IMR-90 (cell line): ENCODE data around the gene ASXL2. TPM values are rescaled to one million over a fixed set of nuclear protein-coding genes. Genes with fewer than 3 reads are reported as not detected.

ENCODE experiments used
- ATAC-seq: fragments of 200-7000 bp; cut with Tn5 transposase; 2 replicates; pipeline ENCODE4 v1.9.1; 2020; ENCODE audit warnings: low read depth, mild to moderate bottlenecking, moderate library complexity
- BruUV-seq: library from RNA; stranded (reverse); fragments of 400-500 nt; replicated peaks from 2 replicates; lab custom pipeline; 2021; lab: Mats Ljungman, UMichigan
- CTCF ChIA-PET: fragments of 300-600 bp; formaldehyde crosslinking; extraction: SDS; loops from one replicate; lab custom pipeline; 2021; ENCODE audit warnings: antibody characterized with exemption; lab: Yijun Ruan, JAX
- POLR2A ChIA-PET: fragments of 300-600 bp; sonication (Branson Sonifier 250); formaldehyde crosslinking; loops from one replicate; lab custom pipeline; 2022; ENCODE audit warnings: antibody characterized with exemption; ENCODE audit not compliant: unreplicated experiment; lab: Charles Lee
- DNase-seq: peaks from one replicate; pipeline ENCODE4 v3.0.0; 2013
- H2AFZ ChIP-seq: replicated peaks from 2 replicates; pipeline ENCODE3; 2013; ENCODE audit warnings: low read length, mild to moderate bottlenecking; ENCODE audit not compliant: poor library complexity
- H2AK5ac ChIP-seq: 2 replicates; pipeline ENCODE4 v1.6.1; 2013; ENCODE audit warnings: low read depth, low read length, inconsistent platforms
- H2AK9ac ChIP-seq: replicated peaks from 2 replicates; pipeline ENCODE3; 2013; ENCODE audit warnings: mild to moderate bottlenecking, low read depth, low read length, moderate library complexity; ENCODE audit not compliant: poor library complexity
- H2BK120ac ChIP-seq: 2 replicates; pipeline ENCODE4 v1.6.1; 2013; ENCODE audit warnings: low read depth, low read length, inconsistent platforms
- H2BK15ac ChIP-seq: 3 replicates; pipeline ENCODE4 v1.6.1; 2013; ENCODE audit warnings: low read depth, low read length, inconsistent platforms
- H2BK20ac ChIP-seq: 2 replicates; pipeline ENCODE4 v1.6.1; 2013; ENCODE audit warnings: low read depth, mild to moderate bottlenecking, inconsistent platforms, low read length, moderate library complexity
- H2BK5ac ChIP-seq: 2 replicates; pipeline ENCODE4 v1.6.1; 2013; ENCODE audit warnings: mild to moderate bottlenecking, low read depth, low read length, inconsistent platforms; ENCODE audit not compliant: poor library complexity, severe bottlenecking
- H3K14ac ChIP-seq: replicated peaks from 2 replicates; pipeline ENCODE4 v1.6.1; 2013; ENCODE audit warnings: low read depth, low read length, inconsistent platforms
- H3K18ac ChIP-seq: 2 replicates; pipeline ENCODE4 v1.6.1; 2013; ENCODE audit warnings: low read depth, low read length, control low read depth
- H3K23ac ChIP-seq: 2 replicates; pipeline ENCODE4 v1.6.1; 2013; ENCODE audit warnings: low read depth, low read length, inconsistent platforms
- H3K27ac ChIP-seq: 2 replicates; pipeline ENCODE4 v1.5.1; 2013; ENCODE audit warnings: mild to moderate bottlenecking, control low read depth, low read length; ENCODE audit not compliant: insufficient read depth
- H3K27me3 ChIP-seq: 2 replicates; pipeline ENCODE4 v1.6.1; 2013; ENCODE audit warnings: low read length; ENCODE audit not compliant: control insufficient read depth, insufficient read depth
- H3K36me3 ChIP-seq: 2 replicates; pipeline ENCODE4 v1.6.1; 2013; ENCODE audit warnings: low read length, mixed read lengths; ENCODE audit not compliant: control insufficient read depth, insufficient read depth
- H3K4ac ChIP-seq: 2 replicates; pipeline ENCODE4 v1.6.1; 2013; ENCODE audit warnings: low read depth, low read length, inconsistent platforms
- H3K4me1 ChIP-seq: 2 replicates; pipeline ENCODE4 v1.6.1; 2013; ENCODE audit warnings: low read length, mixed read lengths; ENCODE audit not compliant: control insufficient read depth, insufficient read depth
- H3K4me2 ChIP-seq: 2 replicates; pipeline ENCODE4 v1.6.1; 2013; ENCODE audit warnings: low read depth, mild to moderate bottlenecking, control low read depth, low read length, moderate library complexity
- H3K4me3 ChIP-seq: 2 replicates; pipeline ENCODE4 v1.5.1; 2013; ENCODE audit warnings: low read depth, mild to moderate bottlenecking, control low read depth, low read length, moderate library complexity; ENCODE audit not compliant: insufficient read depth
- H3K56ac ChIP-seq: 2 replicates; pipeline ENCODE4 v1.6.1; 2013; ENCODE audit warnings: low read length, inconsistent platforms; ENCODE audit not compliant: insufficient read depth; ENCODE audit errors: extremely low read depth
- H3K79me1 ChIP-seq, 2 experiments: 2 replicates each; pipeline ENCODE4 v1.6.1; 2013; ENCODE audit warnings: low read length in 2 of 2, inconsistent platforms in 1 of 2, low read depth in 1 of 2
- H3K9ac ChIP-seq: 2 replicates; pipeline ENCODE4 v1.6.1; 2013; ENCODE audit warnings: low read depth, low read length, control low read depth
- H3K9me1 ChIP-seq: 2 replicates; pipeline ENCODE4 v1.6.1; 2013; ENCODE audit warnings: low read length, inconsistent platforms; ENCODE audit not compliant: insufficient read depth
- H3K9me3 ChIP-seq: 2 replicates; pipeline ENCODE4 v1.6.1; 2013; ENCODE audit warnings: low read length; ENCODE audit not compliant: control insufficient read depth, insufficient read depth
- H4K20me1 ChIP-seq: 2 replicates; pipeline ENCODE4 v1.6.1; 2013; ENCODE audit warnings: low read length, inconsistent platforms; ENCODE audit not compliant: insufficient read depth
- H4K5ac ChIP-seq: 2 replicates; pipeline ENCODE4 v1.6.1; 2013; ENCODE audit warnings: mild to moderate bottlenecking, low read depth, low read length, control low read depth
- H4K8ac ChIP-seq, 2 experiments: 2 replicates each; pipeline ENCODE4 v1.6.1; 2013; ENCODE audit warnings: low read depth in 2 of 2, low read length in 2 of 2, control low read depth in 1 of 2, inconsistent platforms in 1 of 2
- H4K91ac ChIP-seq: 2 replicates; pipeline ENCODE4 v1.6.1; 2013; ENCODE audit warnings: low read depth, low read length, inconsistent platforms; ENCODE audit not compliant: insufficient read depth
- CEBPB ChIP-seq: IDR thresholded peaks from 2 replicates; pipeline ENCODE4 v1.6.1; 2012; ENCODE audit warnings: low read depth, low read length, improper control_type of control experiment
- CTCF ChIP-seq: conservative IDR thresholded peaks from 2 replicates; pipeline ENCODE4 v1.5.1; 2012; ENCODE audit warnings: mild to moderate bottlenecking, low read depth, low read length, improper control_type of control experiment
- FOS ChIP-seq: fragments of 150-350 bp; IDR thresholded peaks from 2 replicates; pipeline ENCODE4 v1.6.1; 2016; ENCODE audit warnings: low read depth, low read length
- MXI1 ChIP-seq: IDR thresholded peaks from 2 replicates; pipeline ENCODE4 v1.6.1; 2012; ENCODE audit warnings: low read depth, mild to moderate bottlenecking, low read length, moderate library complexity, borderline replicate concordance
- WGBS, 2 experiments: methylation state at CpG; one replicate each; pipeline versions ENCODE4 v1.1.5 to v1.1.7; 2013; ENCODE audit warnings: missing lambda C conversion rate in 2 of 2; ENCODE audit not compliant: insufficient read length in 1 of 2; ENCODE audit errors: extremely low coverage in 2 of 2; 5-methylcytosine and 5-hydroxymethylcytosine counted together
- dilution Hi-C: fragments of 300-500 bp; cut with HindIII; formaldehyde crosslinking; loops from one replicate; pipeline ENCODE4 v1.14.3; 2018; ENCODE audit warnings: low sequenced_read_pairs; ENCODE audit not compliant: unreplicated experiment
- in situ Hi-C: fragments of 300-500 bp; cut with MboI; formaldehyde crosslinking; loops from 3 replicates; pipeline ENCODE4 v1.14.3; 2019; ENCODE audit warnings: low sequenced_read_pairs, inconsistent platforms, mixed read lengths
- intact Hi-C: fragments of 100-400 bp; cut with micrococcal nuclease; formaldehyde crosslinking; loops from 2 replicates; pipeline ENCODE4 v1.10.0; 2022
- polyA plus RNA-seq, 3 experiments: library from polyadenylated mRNA; depleted of rRNA; stranded (reverse); fragments of >200 nt; gene quantifications; 2 replicates each; pipeline ENCODE4 v1.2.3, GENCODE V29; 2012; ENCODE audit warnings: low replicate concordance in 1 of 3
- total RNA-seq: library from RNA; depleted of rRNA; stranded (reverse); fragments of >200 nt; gene quantifications from 2 replicates; pipeline ENCODE4 v1.2.3, GENCODE V29; 2012

ASXL2 gene
- total and polyA plus RNA-seq, 2 of the 4 experiments (the other 2 are of a cell fraction), result 5.3 to 8.1 TPM

- no peak overlapping the region for H3K9ac ChIP-seq
- BruUV-seq, result no TSS peak
- no peak overlapping the region for H3K27ac ChIP-seq
- H3K36me3 ChIP-seq, result no peaks in the 10 kb centered on the region
- no peak overlapping the region for H3K4me3 ChIP-seq
- H2AK9ac ChIP-seq, result no peak overlapping the region
- in situ Hi-C loops, result no loop called here
- ChIA-PET CTCF (no interaction called here), POLR2A (no interaction called here)
- no peak overlapping the region for H3K56ac ChIP-seq
- H4K5ac ChIP-seq, result no peak overlapping the region
- no peak overlapping the region for H2BK20ac ChIP-seq
- peaks cover 3% of the 10 kb centered on the region; the same call in 1 of the 2 replicates for H3K4me1 ChIP-seq
- H3K27me3 ChIP-seq, result no peaks in the 10 kb centered on the region
- no peak overlapping the region for H3K18ac ChIP-seq
- H3K4ac ChIP-seq, result no peak overlapping the region
- no peak overlapping the region for H2BK15ac ChIP-seq
- H4K8ac ChIP-seq, result no peak overlapping the region
- H2BK120ac ChIP-seq, result no peak overlapping the region
- 0 out of 2 replicates have a peak overlapping the region, but pooled peaks have one; percentile 12 for H3K23ac ChIP-seq
- no peak overlapping the region for H3K14ac ChIP-seq
- H2AFZ ChIP-seq, result no peak overlapping the region
- no peak overlapping the region for H2AK5ac ChIP-seq
- H3K4me2 ChIP-seq, result no peak overlapping the region
- no peak overlapping the region for H4K91ac ChIP-seq
- peaks cover 17 to 35% of the 10 kb centered on the region in 2 experiments; a peak in 3 of 4 replicates for H3K79me1 ChIP-seq
- H2BK5ac ChIP-seq, result no peak overlapping the region
- DNase-seq (peak; percentile 20), ATAC-seq (no peak)
- dilution Hi-C loops, result no loop called here
- H3K9me1 ChIP-seq, result no peaks in the 10 kb centered on the region
- no peaks in the 10 kb centered on the region for H3K9me3 ChIP-seq
- intact Hi-C loops, result no loop called here
- WGBS, 2 experiments, result no CpG with 5 or more reads among the region's 9 CpGs
- TF ChIP-seq MXI1 (no peak), CEBPB (peak; percentile 58), CTCF (no peak), FOS (no peak)
- peaks cover 6% of the 10 kb centered on the region; the same call in 1 of the 2 replicates for H4K20me1 ChIP-seq
Measured at GRCh38 chr2:25821225-25822056, 56.8 kb downstream of the ASXL2 start.
